ENCODE results near the gene ACKR4. TPM values are rescaled to one million over a fixed set of nuclear protein-coding genes. Genes with fewer than 3 reads are reported as not detected.

Gene ACKR4
- total and polyA plus RNA-seq, 9 of the 15 experiments (the other 6 are each of a cell fraction or from before 2014, with no cell fraction given), result 0.04 to 0.06 TPM; not detected in 7

- 0 out of 2 replicates have a peak, but pooled peaks cover 3% of the 10 kb centered on the region for H4K20me1 ChIP-seq (replicated peaks; ENCODE audit: control insufficient read depth, insufficient read depth, low read length)
- no peaks in the 10 kb centered on the region for H3K9me1 ChIP-seq (ENCODE audit: control insufficient read depth, insufficient read depth, low read length)
- no peaks in the 10 kb centered on the region for H3K27me3 ChIP-seq (ENCODE audit: control insufficient read depth in 2 of 2, insufficient read depth in 2 of 2, low read length in 2 of 2)
- FAIRE-seq (peak; percentile 65), ATAC-seq (peak; percentile 74), DNase-seq (ENCODE audit: extremely low read depth in 1 of 4, low spot score in 3 of 4) (peak; percentile 28 to 41 (median 36))
- no peak overlapping the region for H3K4me2 ChIP-seq (ENCODE audit: insufficient read depth, low read length)
- in situ Hi-C loops (cut with MboI), result loop anchor here (5.0 kb wide), 1 partner anchor 100 kb away; no protein-coding TSS in a partner anchor
- intact Hi-C loops (cut with micrococcal nuclease), result loop anchor here (1.0 to 10.0 kb wide), 3 partner anchors 106 to 387 kb away; no protein-coding TSS in a partner anchor
- no peaks in the 10 kb centered on the region for H3K9me3 ChIP-seq (replicated peaks; ENCODE audit: control insufficient read depth, insufficient read depth, low read depth, low read length)
- no peak overlapping the region for H2AFZ ChIP-seq (ENCODE audit: low read depth, low read length)
- no peaks in the 10 kb centered on the region for H3K36me3 ChIP-seq (ENCODE audit: control insufficient read depth, insufficient read depth, low read length)
- no peaks in the 10 kb centered on the region for H3K79me2 ChIP-seq (ENCODE audit: control insufficient read depth, insufficient read depth, low read length)
- no peaks in the 10 kb centered on the region for H3K4me1 ChIP-seq (replicated peaks in 1 of 2; ENCODE audit: control insufficient read depth in 2 of 2, insufficient read depth in 2 of 2, low read length in 2 of 2)
- WGBS (ENCODE audit: insufficient coverage, low coverage, missing lambda C conversion rate), result 34% methylated on average over 5 of the region's 5 CpGs
- no peak overlapping the region for H3K27ac ChIP-seq (ENCODE audit: extremely low read depth, low read depth, low read length)
- no peak overlapping the region for H3K9ac ChIP-seq (ENCODE audit: insufficient read depth in 1 of 2, low read depth in 2 of 2, low read length in 2 of 2)
- no TSS peak for BruUV-seq (replicated peaks)
- ChIA-PET POLR2A (no interaction called here), CTCF (ENCODE audit: low intra/inter-chr PET ratio) (interaction anchor here (0.8 to 3.4 kb wide), 2 partner anchors 107 to 110 kb away, joined by 4 to 49 read pairs; no protein-coding TSS in a partner anchor)
- no peak overlapping the region for H3K4me3 ChIP-seq
- TF ChIP-seq CHD7 (IDR thresholded peaks at IDR 0.05; ENCODE audit: low read depth, low read length) (no peak), SMC3 (conservative IDR thresholded peaks at IDR 0.05; ENCODE audit: insufficient read depth, low read depth, low read length) (0 out of 2 replicates have a peak, but pooled peaks have one; percentile 12), FOXA3 (CRISPR knock-in tag; conservative IDR thresholded peaks at IDR 0.05 in 1 of 2, IDR thresholded peaks at IDR 0.05 in 1 of 2) (0 out of 4 replicates have a peak, but pooled peaks of 1 of the 2 experiments have one; percentile 25), NR3C1 (CRISPR knock-in tag; IDR thresholded peaks at IDR 0.05) (no peak), ZNF140 (CRISPR knock-in tag; IDR thresholded peaks at IDR 0.05) (no peak), CTCF (IDR thresholded peaks at IDR 0.05 in 2 of 3, conservative IDR thresholded peaks at IDR 0.05 in 1 of 3; ENCODE audit: insufficient read depth in 2 of 3, low read depth in 1 of 3, low read length in 3 of 3) (peak in 2 of 3 experiments; percentile 48 to 73; a peak in 3 of 6 replicates)
Measured at GRCh38 chr3:132641837-132642538, 44.9 kb downstream of the ACKR4 start.

All from K562 (cell line).